Lung (tissue), 12 donors: ENCODE data around the gene KIAA1217. TPM values are rescaled to one million over a fixed set of nuclear protein-coding genes. Genes with fewer than 3 reads are reported as not detected.

Experiments
- ATAC-seq: fragments of 200-7000 bp; cut with Tn5 transposase; one replicate; pipeline ENCODE4 v1.9.1; 2020; ENCODE audit warnings: moderate number of reproducible peaks; ENCODE audit not compliant: insufficient read depth, low FRiP score
- DNase-seq, 3 donors: peaks; one replicate each; pipeline ENCODE4 v3.0.0-alpha.2; 2013 to 2017
- H3K27ac ChIP-seq, 2 donors: one replicate each; pipeline ENCODE4 v1.5.1; 2013; ENCODE audit warnings: mild to moderate bottlenecking in 2 of 2, moderate library complexity in 2 of 2, control low read depth in 1 of 2, inconsistent platforms in 1 of 2, low read depth in 1 of 2, low read length in 1 of 2
- H3K27me3 ChIP-seq, 3 donors: one replicate each; pipeline ENCODE4 v1.5.1; 2013; ENCODE audit warnings: low read length in 2 of 3; ENCODE audit not compliant: control insufficient read depth in 3 of 3, insufficient read depth in 3 of 3
- H3K36me3 ChIP-seq, 4 donors: one replicate each; pipeline ENCODE4 v1.5.1; 2013; ENCODE audit warnings: low read length in 4 of 4, mild to moderate bottlenecking in 1 of 4, moderate library complexity in 1 of 4; ENCODE audit not compliant: control insufficient read depth in 4 of 4, insufficient read depth in 4 of 4
- H3K4me1 ChIP-seq, 5 donors: one replicate each; pipeline ENCODE4 v1.5.1; 2013; ENCODE audit warnings: low read length in 5 of 5, mild to moderate bottlenecking in 2 of 5, moderate library complexity in 1 of 5; ENCODE audit not compliant: control insufficient read depth in 5 of 5, insufficient read depth in 5 of 5
- H3K4me3 ChIP-seq: one replicate; pipeline ENCODE4 v1.5.1; 2013; ENCODE audit warnings: mild to moderate bottlenecking, control low read depth, moderate library complexity
- H3K9ac ChIP-seq, 2 donors: one replicate each; pipeline ENCODE4 v1.5.1; 2013; ENCODE audit warnings: low read length in 2 of 2, control low read depth in 1 of 2; ENCODE audit not compliant: insufficient read depth in 1 of 2
- H3K9me3 ChIP-seq, 4 donors: one replicate each; pipeline ENCODE4 v1.5.1; 2013; ENCODE audit warnings: low read length in 3 of 4, mild to moderate bottlenecking in 1 of 4, moderate library complexity in 1 of 4; ENCODE audit not compliant: control insufficient read depth in 4 of 4, insufficient read depth in 3 of 4
- WGBS, 2 donors: extraction: QIAGEN DNeasy Blood & Tissue Kit; methylation state at CpG; one replicate each; pipeline ENCODE4 v1.1.7; 2013; 5-methylcytosine and 5-hydroxymethylcytosine counted together
- polyA plus RNA-seq, 2 donors: library from polyadenylated mRNA; stranded (reverse); fragments of 200-250 nt; gene quantifications; one replicate each; pipeline ENCODE4 v1.2.1, GENCODE V29; 2013
- total RNA-seq, 2 donors: library from RNA; depleted of rRNA in 1 of 2; stranded (reverse); fragments of >200 nt in 1 of 2; gene quantifications; one replicate each; pipeline ENCODE4 v1.2.1, GENCODE V29; 2014 to 2021
- TF ChIP-seq, protein P1 (sequence below): IDR thresholded peaks from 2 replicates; pipeline ENCODE4 v1.5.1; 2012; ENCODE audit warnings: mild to moderate bottlenecking; ENCODE audit errors: control extremely low read depth, extremely low read depth
- donor health status: control.
- donor health status: control.
- donor health status: Bipolar disorder and iron deficiency.
- donor health status: healthy.
- donor health status: DM: yes; HTN: yes; CAD: no.

Gene KIAA1217
- total and polyA plus RNA-seq, 4 donors, result 5.5 to 58.6 (median 24.1) TPM

DNA sequence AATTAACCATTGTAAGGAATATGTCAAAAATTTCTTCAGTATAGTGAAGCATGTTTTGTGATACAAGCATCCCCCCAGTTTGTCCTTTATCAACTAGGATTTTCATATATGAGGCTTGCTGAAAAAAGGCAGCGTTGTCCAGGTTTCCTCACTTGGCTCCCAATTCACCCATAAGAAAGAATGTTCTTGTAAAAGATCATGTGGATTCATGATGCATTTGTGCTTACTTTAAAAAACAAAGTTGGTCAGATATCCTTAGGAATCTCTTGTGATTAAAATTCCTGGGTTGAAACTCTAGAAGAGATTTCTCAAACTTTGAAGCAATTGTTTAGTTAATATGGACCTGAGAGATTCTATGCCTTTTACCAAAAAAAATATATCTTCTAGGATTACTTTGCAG, 181.8 kb downstream of the KIAA1217 start:
- Histone ChIP-seq H3K27ac (no peak overlapping the region), H3K4me3 (no peak overlapping the region), H3K36me3 (peaks cover 0 to 4% (median 2%) of the 10 kb centered on the region in 4 donors), H3K9ac (no peak overlapping the region), H3K27me3 (no peaks in the 10 kb centered on the region), H3K4me1 (peaks cover 0 to 2% (median 0%) of the 10 kb centered on the region in 5 donors), H3K9me3 (no peaks in the 10 kb centered on the region)
- TF ChIP-seq, protein P1, sequence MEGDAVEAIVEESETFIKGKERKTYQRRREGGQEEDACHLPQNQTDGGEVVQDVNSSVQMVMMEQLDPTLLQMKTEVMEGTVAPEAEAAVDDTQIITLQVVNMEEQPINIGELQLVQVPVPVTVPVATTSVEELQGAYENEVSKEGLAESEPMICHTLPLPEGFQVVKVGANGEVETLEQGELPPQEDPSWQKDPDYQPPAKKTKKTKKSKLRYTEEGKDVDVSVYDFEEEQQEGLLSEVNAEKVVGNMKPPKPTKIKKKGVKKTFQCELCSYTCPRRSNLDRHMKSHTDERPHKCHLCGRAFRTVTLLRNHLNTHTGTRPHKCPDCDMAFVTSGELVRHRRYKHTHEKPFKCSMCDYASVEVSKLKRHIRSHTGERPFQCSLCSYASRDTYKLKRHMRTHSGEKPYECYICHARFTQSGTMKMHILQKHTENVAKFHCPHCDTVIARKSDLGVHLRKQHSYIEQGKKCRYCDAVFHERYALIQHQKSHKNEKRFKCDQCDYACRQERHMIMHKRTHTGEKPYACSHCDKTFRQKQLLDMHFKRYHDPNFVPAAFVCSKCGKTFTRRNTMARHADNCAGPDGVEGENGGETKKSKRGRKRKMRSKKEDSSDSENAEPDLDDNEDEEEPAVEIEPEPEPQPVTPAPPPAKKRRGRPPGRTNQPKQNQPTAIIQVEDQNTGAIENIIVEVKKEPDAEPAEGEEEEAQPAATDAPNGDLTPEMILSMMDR, result no peak
- WGBS, 2 donors, result 94 to 100% methylated on average over 1 of the region's 1 CpG
- DNase-seq (no peak), ATAC-seq (no peak)

DNA sequence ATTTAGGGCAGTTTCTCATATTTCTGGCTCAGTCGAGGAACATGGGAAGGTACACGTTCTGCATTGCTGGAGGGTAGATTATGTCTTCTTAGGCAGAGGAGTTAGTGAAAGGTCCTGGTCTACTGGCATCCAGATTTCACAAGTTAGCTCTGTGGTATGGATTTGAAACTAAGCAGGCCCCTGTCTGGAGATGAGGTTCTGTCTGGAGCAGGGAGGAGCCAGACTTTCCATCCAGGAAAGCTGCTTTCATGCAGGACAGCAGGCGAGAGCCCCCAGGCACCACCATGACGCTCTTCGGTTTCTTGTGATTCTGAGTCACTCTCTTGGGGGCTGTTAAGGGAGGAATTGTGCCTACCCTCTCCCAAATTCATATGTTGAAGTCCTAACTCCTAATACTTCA, 184.3 kb downstream of the KIAA1217 start:
- no peak overlapping the region for H3K27ac ChIP-seq
- no peaks in the 10 kb centered on the region for H3K9me3 ChIP-seq
- DNase-seq (no peak), ATAC-seq (no peak)
- H3K36me3 ChIP-seq, result peaks cover 0 to 4% (median 2%) of the 10 kb centered on the region in 4 donors
- WGBS, 2 donors, result 93% methylated on average over 5 of the region's 5 CpGs
- peaks cover 0 to 2% (median 0%) of the 10 kb centered on the region in 5 donors for H3K4me1 ChIP-seq
- TF ChIP-seq, protein P1, result no peak
- no peaks in the 10 kb centered on the region for H3K27me3 ChIP-seq
- H3K9ac ChIP-seq, result no peak overlapping the region
- H3K4me3 ChIP-seq, result no peak overlapping the region

DNA sequence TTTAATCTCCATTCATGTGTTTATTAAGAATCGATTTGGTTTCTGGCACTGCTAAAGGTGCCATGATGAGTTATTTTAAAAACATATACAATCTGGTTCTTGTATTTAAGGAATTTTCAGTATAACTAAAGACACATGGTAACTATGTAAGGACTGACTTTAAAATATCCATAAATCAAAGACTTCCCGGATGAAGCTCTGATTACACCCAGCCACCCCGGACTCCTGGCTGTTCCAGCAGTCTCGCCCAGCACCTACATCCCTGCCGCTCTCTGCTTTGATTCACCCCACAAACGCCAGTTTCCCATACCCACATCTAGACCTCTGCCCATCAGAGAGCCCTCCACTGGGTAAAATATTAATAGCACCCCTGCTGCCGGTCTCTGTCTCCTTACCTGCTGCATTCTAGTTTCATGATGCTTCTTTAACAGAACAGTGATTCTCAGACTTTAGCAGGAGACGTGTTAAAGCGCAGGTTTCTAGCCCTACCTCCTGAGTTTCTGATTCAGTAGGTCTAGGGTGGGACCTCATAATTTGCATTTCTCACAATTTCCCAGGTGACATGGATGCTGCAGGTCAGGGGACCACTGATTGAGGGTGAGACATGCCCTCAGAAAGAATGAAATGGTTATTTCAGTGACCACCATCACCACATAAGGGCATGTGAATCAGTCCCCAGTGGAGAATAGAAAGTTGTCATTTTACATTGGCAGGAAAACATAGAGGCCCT, 185.7 kb downstream of the KIAA1217 start:
- Histone ChIP-seq H3K4me3 (no peak overlapping the region), H3K4me1 (peaks cover 0 to 2% (median 0%) of the 10 kb centered on the region in 5 donors), H3K36me3 (peaks cover 0 to 4% (median 1%) of the 10 kb centered on the region in 4 donors), H3K27ac (no peak overlapping the region), H3K27me3 (no peaks in the 10 kb centered on the region), H3K9me3 (no peaks in the 10 kb centered on the region), H3K9ac (no peak overlapping the region)
- ATAC-seq (no peak), DNase-seq (no peak)
- 84 to 85% methylated on average over 9 of the region's 9 CpGs for WGBS, 2 donors
- TF ChIP-seq, protein P1, result no peak
